GM06990 (cell line): ENCODE results near the gene DCHS1.

Experiments
- DNase-seq: peaks from one replicate; pipeline ENCODE4 v3.0.0-alpha.2; 2011; ENCODE audit not compliant: insufficient read length; ENCODE audit errors: extremely low read depth
- H3K27me3 ChIP-seq: replicated peaks from 2 replicates; pipeline ENCODE4 v1.6.0; 2011; ENCODE audit warnings: low read length; ENCODE audit not compliant: control insufficient read depth, insufficient read depth
- H3K36me3 ChIP-seq: 2 replicates; pipeline ENCODE4 v1.5.1; 2011; ENCODE audit warnings: low read length; ENCODE audit not compliant: control insufficient read depth, insufficient read depth
- H3K4me3 ChIP-seq: replicated peaks from 2 replicates; pipeline ENCODE4 v1.5.1; 2011; ENCODE audit warnings: low read depth, mild to moderate bottlenecking, control low read depth, low read length
- TF ChIP-seq, protein P1 (sequence below): IDR thresholded peaks from 2 replicates; pipeline ENCODE4 v1.5.1; 2011; ENCODE audit warnings: low read length, control low read depth, mild to moderate bottlenecking, inconsistent platforms; ENCODE audit not compliant: insufficient read depth, poor library complexity, severe bottlenecking

Gene DCHS1

DNA sequence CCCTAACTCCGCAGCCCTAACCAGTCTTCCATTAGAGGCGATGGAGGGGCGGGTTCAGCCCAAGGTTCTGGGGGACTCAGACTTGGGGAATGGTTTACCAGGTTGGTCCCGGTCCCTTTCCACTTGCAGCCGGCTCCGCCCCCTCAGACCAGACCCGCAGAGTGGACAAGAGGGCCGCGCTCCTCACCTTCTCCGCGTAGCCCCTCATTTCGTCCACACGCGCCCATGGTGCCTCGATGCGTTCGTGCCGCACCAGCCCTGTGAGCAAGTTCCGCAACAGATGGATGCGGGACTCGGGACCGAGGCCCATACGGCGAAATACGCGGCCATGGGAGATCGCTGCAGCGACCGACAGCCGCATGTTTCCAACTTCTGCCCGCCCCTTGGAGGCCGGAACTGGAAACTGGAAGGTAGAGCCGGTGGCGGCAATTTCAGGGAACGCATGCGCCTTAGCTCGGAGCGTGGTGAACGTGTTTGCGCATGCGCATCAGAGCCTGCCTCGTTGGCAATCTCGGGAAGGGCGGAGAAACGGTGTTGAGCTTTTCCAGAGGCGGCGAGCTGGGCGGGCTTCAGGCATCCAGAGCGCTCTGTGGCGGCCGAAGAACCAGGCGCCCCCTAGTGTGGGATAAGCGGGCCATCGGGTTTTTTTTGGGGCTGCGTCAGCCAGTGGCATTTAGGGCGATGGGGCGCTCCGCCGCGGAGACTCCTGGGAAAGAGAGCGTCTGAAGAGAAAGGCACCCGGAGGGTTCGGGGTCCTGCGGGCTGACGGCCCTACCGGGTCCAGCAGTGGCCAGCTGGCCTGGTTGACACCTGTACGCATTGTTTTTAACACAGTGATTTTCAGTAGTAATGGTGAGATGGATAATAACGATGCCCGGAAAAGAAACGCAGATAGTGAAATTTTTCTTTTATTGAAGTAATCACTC lies 27.6 kb upstream of the DCHS1 start, which contains the start of gene MRPL17:
TSS of gene MRPL17 (minus strand) at position 405 of the 926 bp plus-strand sequence. CDS start at position 361, 44 bp downstream.
- TF ChIP-seq, protein P1, sequence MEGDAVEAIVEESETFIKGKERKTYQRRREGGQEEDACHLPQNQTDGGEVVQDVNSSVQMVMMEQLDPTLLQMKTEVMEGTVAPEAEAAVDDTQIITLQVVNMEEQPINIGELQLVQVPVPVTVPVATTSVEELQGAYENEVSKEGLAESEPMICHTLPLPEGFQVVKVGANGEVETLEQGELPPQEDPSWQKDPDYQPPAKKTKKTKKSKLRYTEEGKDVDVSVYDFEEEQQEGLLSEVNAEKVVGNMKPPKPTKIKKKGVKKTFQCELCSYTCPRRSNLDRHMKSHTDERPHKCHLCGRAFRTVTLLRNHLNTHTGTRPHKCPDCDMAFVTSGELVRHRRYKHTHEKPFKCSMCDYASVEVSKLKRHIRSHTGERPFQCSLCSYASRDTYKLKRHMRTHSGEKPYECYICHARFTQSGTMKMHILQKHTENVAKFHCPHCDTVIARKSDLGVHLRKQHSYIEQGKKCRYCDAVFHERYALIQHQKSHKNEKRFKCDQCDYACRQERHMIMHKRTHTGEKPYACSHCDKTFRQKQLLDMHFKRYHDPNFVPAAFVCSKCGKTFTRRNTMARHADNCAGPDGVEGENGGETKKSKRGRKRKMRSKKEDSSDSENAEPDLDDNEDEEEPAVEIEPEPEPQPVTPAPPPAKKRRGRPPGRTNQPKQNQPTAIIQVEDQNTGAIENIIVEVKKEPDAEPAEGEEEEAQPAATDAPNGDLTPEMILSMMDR, result peak; percentile 89
- Histone ChIP-seq H3K36me3 (peaks cover 7% of the 10 kb centered on the region), H3K27me3 (no peaks in the 10 kb centered on the region), H3K4me3 (peak within 1 kb of the TSS; percentile 94)
- peak; percentile 94 for DNase-seq

DNA sequence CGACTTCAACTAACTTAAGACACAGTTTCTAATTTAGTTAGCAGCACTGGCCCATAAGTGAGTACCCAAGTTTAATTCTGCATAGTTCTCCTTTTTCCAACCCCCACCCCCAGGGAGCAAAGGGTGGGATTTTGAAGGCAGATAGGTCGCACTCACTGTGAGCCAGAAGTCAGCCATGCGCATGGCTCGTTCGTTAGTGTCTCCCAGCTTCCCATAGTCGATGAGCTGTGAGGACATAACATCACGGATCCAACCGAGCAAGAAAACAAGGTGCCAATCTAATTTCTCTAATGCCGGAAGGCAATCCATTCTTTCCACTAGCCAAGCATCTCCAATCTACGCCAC lies 27.0 kb upstream of the DCHS1 start:
- TF ChIP-seq, protein P1, result no peak
- no peaks in the 10 kb centered on the region for H3K27me3 ChIP-seq
- no peak for DNase-seq
- H3K4me3 ChIP-seq, result peak overlapping the region; percentile 94
- peaks cover 7% of the 10 kb centered on the region for H3K36me3 ChIP-seq

DNA sequence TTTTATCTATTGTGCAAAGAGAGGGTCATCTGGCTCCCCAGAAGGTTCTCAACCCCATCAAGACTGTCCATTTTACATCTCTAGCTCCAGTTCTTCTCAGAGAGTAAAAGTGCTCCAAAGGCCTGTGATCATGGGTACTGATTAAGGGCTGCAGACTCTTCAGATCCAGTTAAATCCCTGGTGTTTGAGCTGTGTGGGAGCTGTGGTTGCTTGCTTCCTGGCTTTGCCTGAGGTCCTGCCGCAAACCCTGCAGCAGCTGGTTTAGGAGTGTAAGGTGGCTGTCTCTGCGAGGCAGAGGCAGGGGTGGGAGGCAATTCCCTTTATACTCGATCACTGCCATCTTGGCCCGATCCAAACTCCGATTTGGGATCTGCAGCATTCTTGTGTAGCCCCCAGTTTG lies 26.3 kb upstream of the DCHS1 start:
- DNase-seq, result no peak
- H3K27me3 ChIP-seq, result no peaks in the 10 kb centered on the region
- TF ChIP-seq, protein P1, result no peak

DNA sequence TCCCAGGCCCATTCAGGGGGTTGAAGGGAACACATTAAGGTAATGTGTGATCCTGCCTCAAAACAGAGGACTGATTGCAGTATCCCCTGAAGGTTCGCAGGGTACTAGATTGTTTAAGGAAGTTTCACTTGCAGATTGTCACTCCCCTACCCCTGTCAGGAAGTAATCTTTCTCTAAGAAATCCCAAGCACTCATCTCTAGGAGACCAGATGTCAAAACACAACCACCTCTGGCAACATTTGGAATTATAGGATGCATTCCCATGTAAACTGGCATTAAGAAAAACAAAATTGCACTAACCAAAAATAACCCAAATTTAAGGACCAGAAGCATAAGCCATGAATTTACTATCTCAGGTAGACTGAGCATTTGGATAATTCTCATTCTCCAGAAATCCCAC lies 25.9 kb upstream of the DCHS1 start:
- TF ChIP-seq, protein P1, result no peak
- H3K36me3 ChIP-seq, result peaks cover 7% of the 10 kb centered on the region
- no peaks in the 10 kb centered on the region for H3K27me3 ChIP-seq
- peak overlapping the region; percentile 94 for H3K4me3 ChIP-seq
- DNase-seq, result no peak

More for the DNA sequence above, 26.3 kb upstream of the DCHS1 start:
- Histone ChIP-seq H3K36me3 (peaks cover 7% of the 10 kb centered on the region), H3K4me3 (peak overlapping the region; percentile 94)

DNA sequence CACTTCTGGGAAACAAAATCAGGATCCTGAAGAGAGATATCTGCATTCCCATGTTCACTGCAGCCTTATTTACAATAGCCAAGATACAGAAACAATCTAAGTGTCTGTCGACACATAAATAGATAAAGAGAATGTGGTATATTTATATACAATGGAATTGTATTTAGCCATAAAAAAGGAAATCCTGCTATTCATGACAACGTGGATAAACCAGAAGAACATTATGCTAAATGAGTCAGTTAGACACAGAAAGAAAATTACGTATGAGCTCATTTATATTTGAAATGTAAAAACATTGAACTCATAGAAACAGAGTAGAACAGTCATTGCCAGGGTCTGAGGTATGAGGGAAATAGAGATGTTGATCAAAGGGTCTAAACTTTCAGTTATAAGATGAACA lies 21.4 kb upstream of the DCHS1 start:
- Histone ChIP-seq H3K4me3 (no peak overlapping the region), H3K36me3 (peaks cover 7% of the 10 kb centered on the region), H3K27me3 (no peaks in the 10 kb centered on the region)
- no peak for DNase-seq
- TF ChIP-seq, protein P1, result no peak
